ENCODE results near the gene MAP1LC3A.

- TF ChIP-seq CTCF (conservative IDR thresholded peaks at IDR 0.05 in 1 of 2, IDR thresholded peaks at IDR 0.05 in 1 of 2; ENCODE audit: extremely low read depth in 1 of 2, insufficient read depth in 1 of 2, low read depth in 1 of 2, low read length in 2 of 2) = no peak
- TF ChIP-seq EZH2 (IDR thresholded peaks at IDR 0.05; ENCODE audit: borderline replicate concordance, low read length) = no peak
These were observed 20.0 kb downstream of the MAP1LC3A start for GRCh38 chr20:34578521-34578920.

Data from mammary epithelial cell (primary cell).